SJCRH30 (cell line): Measurements from ENCODE around the gene RASA2. TPM values are rescaled to one million over a fixed set of nuclear protein-coding genes. Genes with fewer than 3 reads are reported as not detected.

Source experiments
- DNase-seq, 2 experiments: peaks; one replicate each; pipeline ENCODE4 v3.0.0-alpha.2; 2015 to 2020
- H3K27ac ChIP-seq: fragments of 250-450 bp; sonication (Bioruptor Pico); 2 replicates; pipeline ENCODE4 v1.5.1; 2020; ENCODE audit warnings: mild to moderate bottlenecking, moderate library complexity
- H3K27me3 ChIP-seq: fragments of 250-450 bp; sonication (Bioruptor Pico); 2 replicates; pipeline ENCODE4 v1.5.1; 2020; ENCODE audit warnings: mild to moderate bottlenecking, moderate library complexity
- H3K36me3 ChIP-seq: fragments of 250-450 bp; sonication (Bioruptor Pico); 2 replicates; pipeline ENCODE4 v1.5.1; 2020; ENCODE audit warnings: mild to moderate bottlenecking, moderate library complexity
- H3K4me1 ChIP-seq: fragments of 250-450 bp; sonication (Bioruptor Pico); 2 replicates; pipeline ENCODE4 v1.5.1; 2020; ENCODE audit warnings: mild to moderate bottlenecking, moderate library complexity
- H3K4me3 ChIP-seq: fragments of 250-450 bp; sonication (Bioruptor Pico); 2 replicates; pipeline ENCODE4 v1.5.1; 2020; ENCODE audit warnings: mild to moderate bottlenecking, moderate library complexity
- H3K9me3 ChIP-seq: fragments of 250-450 bp; sonication (Bioruptor Pico); replicated peaks from 2 replicates; pipeline ENCODE4 v1.5.1; 2020; ENCODE audit warnings: mild to moderate bottlenecking, moderate library complexity
- total RNA-seq: library from RNA; depleted of rRNA; stranded (reverse); fragments of >200 nt; shearing (Covaris generic); gene quantifications from 2 replicates; pipeline ENCODE4 v1.2.3, GENCODE V29; 2014; rRNA removed

Gene RASA2
- total RNA-seq, 1 experiment from 2014 or later, result 37.5 TPM

GRCh38 chr3:141653847-141654246 is 167.0 kb downstream of the RASA2 start:
- H3K4me1 ChIP-seq, result no peaks in the 10 kb centered on the region; the same call in 1 of the 2 replicates
- H3K4me3 ChIP-seq, result no peak overlapping the region
- no peaks in the 10 kb centered on the region for H3K9me3 ChIP-seq
- no peak overlapping the region for H3K27ac ChIP-seq
- no peak for DNase-seq
- no peaks in the 10 kb centered on the region for H3K36me3 ChIP-seq
- H3K27me3 ChIP-seq, result no peaks in the 10 kb centered on the region

- Histone ChIP-seq H3K27me3 (no peaks in the 10 kb centered on the region), H3K27ac (no peak overlapping the region), H3K4me3 (no peak overlapping the region), H3K9me3 (no peaks in the 10 kb centered on the region), H3K4me1 (peaks cover 3% of the 10 kb centered on the region; the same call in 1 of the 2 replicates), H3K36me3 (no peaks in the 10 kb centered on the region)
- no peak for DNase-seq
Observed at GRCh38 chr3:141655801-141656200, 169.0 kb downstream of the RASA2 start.

- DNase-seq, result no peak
- no peak overlapping the region for H3K4me3 ChIP-seq
- no peaks in the 10 kb centered on the region for H3K27me3 ChIP-seq
- H3K4me1 ChIP-seq, result peaks cover 3% of the 10 kb centered on the region; the same call in 1 of the 2 replicates
- H3K9me3 ChIP-seq, result no peaks in the 10 kb centered on the region; the same call in 1 of the 2 replicates
- no peaks in the 10 kb centered on the region for H3K36me3 ChIP-seq
- no peak overlapping the region for H3K27ac ChIP-seq
Observed at GRCh38 chr3:141656771-141657170, 169.9 kb downstream of the RASA2 start.

- Histone ChIP-seq H3K36me3 (no peaks in the 10 kb centered on the region), H3K4me1 (peaks cover 3% of the 10 kb centered on the region; the same call in 1 of the 2 replicates), H3K27ac (no peak overlapping the region), H3K4me3 (no peak overlapping the region), H3K27me3 (no peaks in the 10 kb centered on the region), H3K9me3 (no peaks in the 10 kb centered on the region; the same call in 1 of the 2 replicates)
- DNase-seq, result no peak
Observed at GRCh38 chr3:141657516-141657915, 170.7 kb downstream of the RASA2 start.

GRCh38 chr3:141659821-141660613 is 173.2 kb downstream of the RASA2 start:
- no peaks in the 10 kb centered on the region; the same call in 1 of the 2 replicates for H3K9me3 ChIP-seq
- peak; percentile 84 to 86 for DNase-seq
- H3K36me3 ChIP-seq, result no peaks in the 10 kb centered on the region
- H3K27me3 ChIP-seq, result no peaks in the 10 kb centered on the region
- peak overlapping the region; percentile 67 for H3K4me3 ChIP-seq
- H3K4me1 ChIP-seq, result peaks cover 3% of the 10 kb centered on the region; the same call in 1 of the 2 replicates
- peak overlapping the region; percentile 59 for H3K27ac ChIP-seq

GRCh38 chr3:141660614-141660947 is 173.8 kb downstream of the RASA2 start:
- Histone ChIP-seq H3K4me1 (peaks cover 3% of the 10 kb centered on the region; the same call in 1 of the 2 replicates), H3K27ac (peak overlapping the region; percentile 59; the same call in 1 of the 2 replicates), H3K27me3 (no peaks in the 10 kb centered on the region), H3K4me3 (peak overlapping the region; percentile 67), H3K9me3 (no peaks in the 10 kb centered on the region; the same call in 1 of the 2 replicates), H3K36me3 (no peaks in the 10 kb centered on the region)
- no peak for DNase-seq

GRCh38 chr3:141661229-141662196 is 174.7 kb downstream of the RASA2 start:
- H3K4me1 ChIP-seq, result peaks cover 3% of the 10 kb centered on the region; the same call in 1 of the 2 replicates
- DNase-seq, result no peak
- H3K27ac ChIP-seq, result no peak overlapping the region
- no peak overlapping the region for H3K4me3 ChIP-seq
- no peaks in the 10 kb centered on the region for H3K27me3 ChIP-seq
- no peaks in the 10 kb centered on the region for H3K36me3 ChIP-seq
- H3K9me3 ChIP-seq, result no peaks in the 10 kb centered on the region; the same call in 1 of the 2 replicates

- no peaks in the 10 kb centered on the region for H3K36me3 ChIP-seq
- no peaks in the 10 kb centered on the region for H3K27me3 ChIP-seq
- no peak for DNase-seq
- no peak overlapping the region for H3K27ac ChIP-seq
- H3K9me3 ChIP-seq, result no peaks in the 10 kb centered on the region; the same call in 1 of the 2 replicates
- 0 out of 2 replicates have a peak, but pooled peaks cover 3% of the 10 kb centered on the region for H3K4me1 ChIP-seq
- H3K4me3 ChIP-seq, result no peak overlapping the region
Observed at GRCh38 chr3:141663993-141664392, 177.2 kb downstream of the RASA2 start.

Other genes starting within 250 kb of the RASA2 start
- gene ZBTB38, start 118.5 kb upstream of the RASA2 start, total RNA-seq, result 36.1 and 36.4 TPM in 2 replicates